ENCODE results near the gene SMYD3.

Gene SMYD3

GRCh38 chr1:245837718-245838117 lies 669.4 kb downstream of the SMYD3 start:
- Histone ChIP-seq H3K4me3 (ENCODE audit: low read depth, low read length) (no peak overlapping the region), H3K4me1 (no peaks in the 10 kb centered on the region), H3K9ac (no peak overlapping the region), H3K4me2 (ENCODE audit: low read length) (no peak overlapping the region), H3K36me3 (ENCODE audit: control insufficient read depth, insufficient read depth, low read length) (no peaks in the 10 kb centered on the region), H3K27me3 (ENCODE audit: control insufficient read depth, insufficient read depth, low read length) (no peaks in the 10 kb centered on the region), H3K79me2 (no peaks in the 10 kb centered on the region), H3K9me3 (ENCODE audit: control insufficient read depth, low read length) (no peaks in the 10 kb centered on the region), H2AFZ (no peak overlapping the region), H3K27ac (no peak overlapping the region)
- no peak for TF ChIP-seq CTCF (IDR thresholded peaks at IDR 0.05)

GRCh38 chr1:245835386-245835785 lies 671.7 kb downstream of the SMYD3 start:
- Histone ChIP-seq H3K4me2 (ENCODE audit: low read length) (no peak overlapping the region), H3K9me3 (ENCODE audit: control insufficient read depth, low read length) (no peaks in the 10 kb centered on the region), H3K4me3 (ENCODE audit: low read depth, low read length) (no peak overlapping the region), H3K4me1 (no peaks in the 10 kb centered on the region), H3K9ac (no peak overlapping the region), H3K27me3 (ENCODE audit: control insufficient read depth, insufficient read depth, low read length) (no peaks in the 10 kb centered on the region), H2AFZ (no peak overlapping the region), H3K36me3 (ENCODE audit: control insufficient read depth, insufficient read depth, low read length) (no peaks in the 10 kb centered on the region), H3K79me2 (no peaks in the 10 kb centered on the region), H3K27ac (no peak overlapping the region)
- no peak for TF ChIP-seq CTCF (IDR thresholded peaks at IDR 0.05)

- Histone ChIP-seq H3K79me2 (no peaks in the 10 kb centered on the region), H3K4me3 (ENCODE audit: low read depth, low read length) (no peak overlapping the region)
- TF ChIP-seq CTCF (IDR thresholded peaks at IDR 0.05): no peak
Observed at GRCh38 chr1:245834002-245834401, 673.1 kb downstream of the SMYD3 start.

GRCh38 chr1:245832771-245833527 lies 674.1 kb downstream of the SMYD3 start:
- no peaks in the 10 kb centered on the region for H3K4me1 ChIP-seq
- no peaks in the 10 kb centered on the region for H3K9me3 ChIP-seq (ENCODE audit: control insufficient read depth, low read length)
- H3K27ac ChIP-seq: no peak overlapping the region
- H3K4me3 ChIP-seq (ENCODE audit: low read depth, low read length): no peak overlapping the region
- H3K79me2 ChIP-seq: no peaks in the 10 kb centered on the region
- H3K36me3 ChIP-seq (ENCODE audit: control insufficient read depth, insufficient read depth, low read length): no peaks in the 10 kb centered on the region
- H3K27me3 ChIP-seq (ENCODE audit: control insufficient read depth, insufficient read depth, low read length): no peaks in the 10 kb centered on the region
- no peak overlapping the region for H2AFZ ChIP-seq
- no peak overlapping the region for H3K4me2 ChIP-seq (ENCODE audit: low read length)
- no peak overlapping the region for H3K9ac ChIP-seq
- TF ChIP-seq CTCF (IDR thresholded peaks at IDR 0.05): no peak

More at GRCh38 chr1:245834002-245834401, 673.1 kb downstream of the SMYD3 start:
- Histone ChIP-seq H3K27ac (no peak overlapping the region), H3K4me2 (ENCODE audit: low read length) (no peak overlapping the region), H3K4me1 (no peaks in the 10 kb centered on the region), H2AFZ (no peak overlapping the region), H3K9me3 (ENCODE audit: control insufficient read depth, low read length) (no peaks in the 10 kb centered on the region), H3K36me3 (ENCODE audit: control insufficient read depth, insufficient read depth, low read length) (no peaks in the 10 kb centered on the region), H3K9ac (no peak overlapping the region), H3K27me3 (ENCODE audit: control insufficient read depth, insufficient read depth, low read length) (no peaks in the 10 kb centered on the region)

GRCh38 chr1:245831518-245831917 lies 675.6 kb downstream of the SMYD3 start:
- Histone ChIP-seq H3K27ac (no peak overlapping the region), H3K4me2 (ENCODE audit: low read length) (no peak overlapping the region), H2AFZ (no peak overlapping the region), H3K4me1 (no peaks in the 10 kb centered on the region), H3K36me3 (ENCODE audit: control insufficient read depth, insufficient read depth, low read length) (no peaks in the 10 kb centered on the region), H3K9ac (no peak overlapping the region), H3K27me3 (ENCODE audit: control insufficient read depth, insufficient read depth, low read length) (no peaks in the 10 kb centered on the region), H3K9me3 (ENCODE audit: control insufficient read depth, low read length) (no peaks in the 10 kb centered on the region), H3K79me2 (no peaks in the 10 kb centered on the region), H3K4me3 (ENCODE audit: low read depth, low read length) (no peak overlapping the region)
- no peak for TF ChIP-seq CTCF (IDR thresholded peaks at IDR 0.05)
